Endothelial cell of umbilical vein (primary cell): ENCODE measurements around the gene DUSP28. TPM values are rescaled to one million over a fixed set of nuclear protein-coding genes. Genes with fewer than 3 reads are reported as not detected.

Experiments
- BruUV-seq: library from RNA; stranded (reverse); fragments of 400-500 nt; replicated peaks from 2 replicates; lab custom pipeline; 2021; lab: Mats Ljungman, UMichigan
- CTCF ChIA-PET: fragments of 300-600, 350-600 bp; sonication (Branson Sonifier 250); formaldehyde crosslinking; loops from one replicate; lab custom pipeline; 2021; ENCODE audit warnings: antibody characterized with exemption, inconsistent platforms; lab: Charles Lee
- POLR2A ChIA-PET: fragments of 300-600, 350-600 bp; sonication (Branson Sonifier 250); formaldehyde crosslinking; loops from one replicate; lab custom pipeline; 2021; ENCODE audit warnings: antibody characterized with exemption, inconsistent platforms; lab: Charles Lee
- DNase-seq: peaks from one replicate; pipeline ENCODE4 v3.0.0-alpha.2; 2011; ENCODE audit warnings: low read depth, low spot score
- FAIRE-seq: peaks from 2 replicates; lab custom pipeline; 2011; peaks lifted over from hg19 to GRCh38; lab: Jason Lieb, UNC
- H2AFZ ChIP-seq: 2 replicates; pipeline ENCODE4 v1.6.0; 2012; ENCODE audit warnings: low read depth, low read length, control low read depth, inconsistent platforms
- H3K27ac ChIP-seq: 2 replicates; pipeline ENCODE4 v1.5.1; 2011; ENCODE audit warnings: low read depth, mild to moderate bottlenecking, control low read depth, low read length, moderate library complexity; ENCODE audit not compliant: insufficient read depth
- H3K27me3 ChIP-seq, 2 experiments: 2 replicates each; pipeline versions ENCODE4 v1.6.0 to v1.6.1; 2011; ENCODE audit warnings: low read length in 2 of 2, mixed read lengths in 1 of 2; ENCODE audit not compliant: control insufficient read depth in 2 of 2, insufficient read depth in 2 of 2
- H3K36me3 ChIP-seq, 2 experiments: 2 replicates in 1 of 2; 3 replicates in 1 of 2; pipeline ENCODE4 v1.5.1; 2011; ENCODE audit warnings: low read length in 2 of 2, mild to moderate bottlenecking in 1 of 2, moderate library complexity in 1 of 2; ENCODE audit not compliant: control insufficient read depth in 2 of 2, insufficient read depth in 2 of 2; ENCODE audit errors: extremely low read depth in 1 of 2
- H3K4me1 ChIP-seq: 3 replicates; pipeline ENCODE4 v1.5.1; 2011; ENCODE audit warnings: mild to moderate bottlenecking, low read length; ENCODE audit not compliant: control insufficient read depth, insufficient read depth; ENCODE audit errors: extremely low read depth
- H3K4me2 ChIP-seq: 2 replicates; pipeline ENCODE4 v1.6.1; 2011; ENCODE audit warnings: low read length, control low read depth, mixed read lengths; ENCODE audit not compliant: insufficient read depth
- H3K4me3 ChIP-seq, 3 experiments: fragments of 200-600 bp in 1 of 3; sonication (generic), shearing (Covaris generic) in 1 of 3; replicated peaks in 1 of 3; 2 replicates each; pipeline ENCODE4 v1.5.1; 2011 to 2016; ENCODE audit warnings: control low read depth in 3 of 3, low read length in 3 of 3, mild to moderate bottlenecking in 2 of 3, inconsistent platforms in 1 of 3, low read depth in 1 of 3, moderate library complexity in 1 of 3; ENCODE audit not compliant: insufficient read depth in 1 of 3
- H3K79me2 ChIP-seq: 2 replicates; pipeline ENCODE4 v1.6.0; 2012; ENCODE audit warnings: low read length, inconsistent platforms; ENCODE audit not compliant: control insufficient read depth, insufficient read depth
- H3K9ac ChIP-seq: replicated peaks from 2 replicates; pipeline ENCODE3; 2011; ENCODE audit warnings: low read length, control low read depth; ENCODE audit not compliant: insufficient read depth; ENCODE audit errors: extremely low read depth
- H3K9me1 ChIP-seq: replicated peaks from 3 replicates; pipeline ENCODE4 v1.6.0; 2011; ENCODE audit warnings: mild to moderate bottlenecking, low read length; ENCODE audit not compliant: control insufficient read depth, insufficient read depth; ENCODE audit errors: extremely low read depth
- H3K9me3 ChIP-seq: replicated peaks from 2 replicates; pipeline ENCODE4 v1.5.1; 2012; ENCODE audit warnings: low read length, inconsistent platforms; ENCODE audit not compliant: control insufficient read depth, insufficient read depth
- H4K20me1 ChIP-seq: replicated peaks from 2 replicates; pipeline ENCODE3; 2011; ENCODE audit warnings: mild to moderate bottlenecking, low read length; ENCODE audit not compliant: control insufficient read depth, insufficient read depth; ENCODE audit errors: extremely low read depth
- CTCF ChIP-seq, 2 donors: IDR thresholded peaks; 1 replicate in 1 of 2; 2 replicates in 1 of 2; pipeline ENCODE4 v1.5.1; 2011; ENCODE audit warnings: low read length in 2 of 2, mild to moderate bottlenecking in 2 of 2, moderate library complexity in 2 of 2, control low read depth in 1 of 2, inconsistent platforms in 1 of 2, low read depth in 1 of 2; ENCODE audit not compliant: insufficient read depth in 1 of 2; ENCODE audit errors: extremely low read depth in 1 of 2
- EZH2 ChIP-seq: IDR thresholded peaks from 2 replicates; pipeline ENCODE4 v1.6.1; 2012; ENCODE audit warnings: borderline replicate concordance, low read depth, mild to moderate bottlenecking, moderate library complexity, low read length, inconsistent platforms; ENCODE audit not compliant: severe bottlenecking
- FOS ChIP-seq: IDR thresholded peaks from 2 replicates; pipeline ENCODE4 v1.6.1; 2011; ENCODE audit warnings: mild to moderate bottlenecking, low read length, moderate library complexity, borderline replicate concordance; ENCODE audit not compliant: insufficient read depth
- GATA2 ChIP-seq: IDR thresholded peaks from 2 replicates; pipeline ENCODE4 v1.7.0; 2011; ENCODE audit warnings: low read depth, mild to moderate bottlenecking, moderate library complexity, mixed read lengths, low read length; ENCODE audit not compliant: insufficient read length, insufficient read depth
- JUN ChIP-seq: IDR thresholded peaks from 2 replicates; pipeline ENCODE4 v1.6.1; 2011; ENCODE audit warnings: borderline replicate concordance, low read depth; ENCODE audit not compliant: insufficient read length, insufficient read depth
- MAX ChIP-seq: IDR thresholded peaks from 2 replicates; pipeline ENCODE4 v1.6.1; 2011; ENCODE audit not compliant: insufficient read depth, insufficient read length
- MYC ChIP-seq: IDR thresholded peaks from one replicate; pipeline ENCODE4 v1.6.1; 2011; ENCODE audit warnings: mild to moderate bottlenecking, low read depth, low read length
- POLR2A ChIP-seq: IDR thresholded peaks from 2 replicates; pipeline ENCODE4 v1.6.1; 2012; ENCODE audit warnings: low read depth, mild to moderate bottlenecking, control low read depth, low read length
- POLR2AphosphoS5 ChIP-seq: IDR thresholded peaks from 2 replicates; pipeline ENCODE4 v1.6.1; 2012; ENCODE audit warnings: low read depth, mild to moderate bottlenecking, control low read depth, low read length, moderate library complexity; ENCODE audit not compliant: insufficient read depth
- dilution Hi-C: fragments of 300-500 bp; cut with MboI; formaldehyde crosslinking; loops from one replicate; pipeline ENCODE4 v1.15.0; 2019; ENCODE audit warnings: low sequenced_read_pairs; ENCODE audit not compliant: extremely low pct_ligation_motif_present
- intact Hi-C: fragments of 100-400 bp; cut with micrococcal nuclease; formaldehyde crosslinking; loops from one replicate; pipeline ENCODE4 v1.10.0; 2022
- polyA plus RNA-seq, 4 experiments: library from polyadenylated mRNA; depleted of rRNA in 3 of 4; stranded (reverse) in 3 of 4; unstranded in 1 of 4; fragments of >200 nt; gene quantifications; 2 replicates each; pipeline versions ENCODE4 v1.2.1 to v1.2.3, GENCODE V29; 2011 to 2012; ENCODE audit warnings: missing spikeins in 1 of 4
- total RNA-seq: library from RNA; stranded (reverse); gene quantifications from 2 replicates; pipeline ENCODE4 v1.2.3, GENCODE V29; 2021

DUSP28 gene
- total and polyA plus RNA-seq, 2 donors (not counting 3 experiments of a cell fraction or from before 2014, with no cell fraction given): 2.2 to 4.3 TPM

DNA sequence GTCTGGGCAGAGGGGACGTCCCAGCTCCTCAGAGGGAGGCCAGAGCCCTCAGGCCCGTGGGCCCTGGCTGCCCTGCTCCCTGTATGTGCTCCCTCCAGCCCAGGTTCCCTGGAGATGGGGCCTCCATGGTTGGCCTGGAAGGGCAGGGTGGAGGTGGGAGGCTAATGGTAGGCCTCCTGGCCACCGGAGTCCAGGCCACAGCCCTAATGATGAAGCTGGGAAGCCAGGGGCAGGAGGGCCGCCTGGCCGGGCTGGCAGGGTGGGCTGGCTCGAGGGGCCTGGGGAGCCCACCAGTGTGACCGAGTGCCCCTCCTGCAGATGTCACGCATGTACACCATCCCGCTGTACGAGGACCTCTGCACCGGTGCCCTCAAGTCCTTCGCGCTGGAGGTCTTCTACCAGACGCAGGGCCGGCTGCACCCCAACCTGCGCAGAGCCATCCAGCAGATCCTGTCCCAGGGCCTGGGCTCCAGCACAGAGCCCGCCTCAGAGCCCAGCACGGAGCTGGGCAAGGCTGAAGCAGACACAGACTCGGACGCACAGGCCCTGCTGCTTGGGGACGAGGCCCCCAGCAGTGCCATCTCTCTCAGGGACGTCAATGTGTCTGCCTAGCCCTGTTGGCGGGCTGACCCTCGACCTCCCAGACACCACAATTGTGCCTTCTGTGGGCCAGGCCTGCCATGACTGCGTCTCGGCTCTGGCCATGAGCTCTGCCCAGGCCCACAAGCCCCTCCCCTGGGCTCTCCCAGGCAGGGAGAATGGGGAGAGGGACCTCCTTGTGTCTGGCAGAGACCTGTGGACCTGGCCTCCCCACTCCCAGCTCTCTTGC, 17.3 kb downstream of the DUSP28 start:
- H3K27me3 ChIP-seq: no peaks in the 10 kb centered on the region
- POLR2A ChIA-PET: no interaction called here
- intact Hi-C loops (no loop called here), dilution Hi-C loops (no loop called here)
- peaks cover 0 to 30% of the 10 kb centered on the region in 2 experiments for H3K36me3 ChIP-seq
- H3K27ac ChIP-seq: no peak overlapping the region
- H3K4me3 ChIP-seq: no peak overlapping the region
- DNase-seq: no peak
- H4K20me1 ChIP-seq: no peaks in the 10 kb centered on the region
- no peak overlapping the region for H3K9ac ChIP-seq
- H3K9me1 ChIP-seq: no peaks in the 10 kb centered on the region
- no peak overlapping the region for H3K4me2 ChIP-seq
- TF ChIP-seq POLR2AphosphoS5: no peak
- TF ChIP-seq GATA2: no peak
- no peak for TF ChIP-seq JUN
- no peak for TF ChIP-seq FOS
- TF ChIP-seq MAX: no peak
- no peak for TF ChIP-seq MYC
- no peak for TF ChIP-seq POLR2A
- no peak for TF ChIP-seq EZH2
- TF ChIP-seq CTCF (IDR thresholded peaks at IDR 0.05; ENCODE audit: extremely low read depth in 1 of 2, insufficient read depth in 1 of 2, low read depth in 1 of 2, low read length in 2 of 2): no peak
- no peak for FAIRE-seq
- no peak overlapping the region for H2AFZ ChIP-seq
- H3K4me1 ChIP-seq: no peaks in the 10 kb centered on the region
- CTCF ChIA-PET: interaction anchor here (1.1 kb wide), 1 partner anchor 63 kb away, joined by 4 read pairs; no protein-coding TSS in a partner anchor
- no TSS peak for BruUV-seq
- H3K9me3 ChIP-seq: no peaks in the 10 kb centered on the region
- H3K79me2 ChIP-seq: peaks cover 2% of the 10 kb centered on the region
